NCI-H1048 (cell line): Measurements from ENCODE around the gene ATF6.
"Not testable (repeated sequence)": the region's sequence is repeated elsewhere in the genome, so short reads cannot be mapped to it uniquely, and the experiment has no call there.

Source experiments
- DNase-seq: peaks from one replicate; lab custom pipeline; 2025; lab: John Stamatoyannopoulos, UW

Gene ATF6

GRCh38 chr1:161733526-161733925 is 32.6 kb upstream of the ATF6 start:
- no peak for DNase-seq

- DNase-seq = no peak
Measured at GRCh38 chr1:161735837-161736236, 30.3 kb upstream of the ATF6 start.

GRCh38 chr1:161736335-161736969 is 29.7 kb upstream of the ATF6 start:
- no peak for DNase-seq

DNA sequence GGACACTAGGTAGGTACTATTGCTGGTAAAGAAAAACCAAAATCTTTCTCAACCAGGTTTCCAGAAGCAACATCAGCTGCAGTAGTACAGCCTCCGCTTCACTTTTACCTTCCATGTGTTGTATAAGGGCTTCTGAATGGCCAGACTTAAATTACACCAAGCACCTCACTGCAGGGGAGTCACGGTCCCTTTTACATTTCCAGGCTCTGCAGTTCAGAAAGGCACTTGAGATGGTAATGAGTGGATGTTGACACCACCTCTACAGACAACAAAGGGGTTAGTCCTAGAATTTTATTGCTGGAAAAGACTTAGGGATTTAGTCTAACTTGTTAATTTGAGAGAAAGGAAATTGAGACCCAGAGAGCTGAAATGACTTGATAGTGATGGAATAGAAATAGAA is 28.5 kb upstream of the ATF6 start:
- DNase-seq = no peak

DNA sequence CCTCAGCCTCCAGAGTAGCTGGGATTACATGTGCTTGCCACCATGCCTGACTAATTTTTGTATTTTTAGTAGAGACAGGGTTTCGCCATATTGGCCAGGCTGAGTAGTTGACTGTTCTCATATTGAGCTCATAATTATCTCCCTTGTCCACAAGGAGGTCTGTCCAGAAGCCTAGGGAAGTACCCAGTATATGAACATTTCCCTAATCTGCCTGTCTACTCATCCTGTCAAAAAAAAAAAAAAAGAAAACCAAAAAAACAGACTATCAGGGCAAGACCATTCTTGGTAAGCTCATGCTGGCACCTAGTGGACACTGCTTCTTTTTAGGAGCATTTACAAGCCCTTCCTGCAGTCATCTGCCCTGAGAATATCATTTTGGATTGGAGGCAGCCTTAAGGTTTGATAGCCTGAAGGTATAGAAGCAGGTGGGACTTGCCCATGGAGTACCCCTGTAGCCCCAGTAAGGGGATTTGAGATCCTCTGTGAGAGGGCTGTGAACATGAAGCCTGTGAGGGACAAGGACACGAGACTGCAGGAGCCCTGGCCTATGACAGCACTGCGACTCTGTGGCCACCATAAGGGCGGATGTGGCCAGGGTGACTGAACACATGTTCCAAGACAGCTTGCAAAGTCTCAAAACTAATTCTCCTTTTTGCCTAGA is 27.4 kb upstream of the ATF6 start:
- no peak for DNase-seq

- no peak for DNase-seq
Measured at GRCh38 chr1:161739865-161740566, 26.1 kb upstream of the ATF6 start.

GRCh38 chr1:161740921-161741320 is 25.2 kb upstream of the ATF6 start:
- DNase-seq = no peak

- DNase-seq = no peak
Measured at GRCh38 chr1:161743231-161743630, 22.9 kb upstream of the ATF6 start.

DNA sequence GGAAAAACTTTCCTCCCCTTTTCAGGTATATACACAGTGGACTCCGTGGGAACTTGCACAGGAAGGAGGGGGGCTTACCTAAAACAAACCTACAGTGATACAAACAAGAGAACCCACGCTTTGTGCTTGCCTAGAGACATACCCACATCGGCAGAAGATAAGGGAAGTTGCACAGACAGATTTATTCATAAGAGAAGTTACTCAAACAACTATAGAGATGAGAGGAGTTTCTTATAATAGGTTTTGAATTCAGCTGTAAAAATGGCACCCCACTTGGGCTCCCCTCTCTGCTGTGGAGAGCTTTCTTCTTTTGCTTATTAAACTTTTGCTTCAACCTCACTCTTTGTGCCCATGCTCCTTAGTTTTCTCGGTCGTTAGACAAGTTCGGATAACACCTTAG is 18.3 kb upstream of the ATF6 start:
- DNase-seq = no peak

GRCh38 chr1:161749509-161750407 is 16.4 kb upstream of the ATF6 start, which contains the start of gene DUSP12:
TSS of gene DUSP12 (plus strand) at chr1:161749786. CDS start at chr1:161749802, 16 bp downstream.
- peak; percentile 98 for DNase-seq

DNA sequence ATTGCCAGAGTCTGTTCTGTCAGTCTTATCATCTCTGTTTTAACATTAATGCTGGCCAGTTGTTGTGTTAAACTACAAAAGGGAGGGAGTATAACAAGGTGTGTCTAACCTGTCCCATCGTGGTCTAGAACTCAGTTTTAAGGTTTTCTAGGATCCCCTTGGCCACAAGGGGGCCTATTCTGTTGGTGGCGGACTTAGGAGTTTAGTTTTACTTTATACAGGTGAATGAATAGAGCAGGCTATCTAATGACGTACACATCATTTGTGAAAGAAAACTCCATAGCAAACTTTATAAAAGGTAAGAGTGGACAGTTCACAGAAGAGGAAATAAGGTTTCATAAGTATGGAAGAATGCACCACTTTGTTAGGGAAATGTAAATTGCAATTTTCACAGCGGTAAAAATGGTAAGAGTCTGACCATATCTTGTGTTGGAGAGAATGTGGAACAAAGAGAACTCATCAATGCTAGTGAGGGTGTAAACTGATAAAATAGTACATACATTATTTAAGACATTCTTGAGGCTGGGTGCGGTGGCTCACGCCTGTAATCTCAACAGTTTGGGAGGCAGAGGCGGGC is 2.5 kb upstream of the ATF6 start:
- DNase-seq = no peak

DNA sequence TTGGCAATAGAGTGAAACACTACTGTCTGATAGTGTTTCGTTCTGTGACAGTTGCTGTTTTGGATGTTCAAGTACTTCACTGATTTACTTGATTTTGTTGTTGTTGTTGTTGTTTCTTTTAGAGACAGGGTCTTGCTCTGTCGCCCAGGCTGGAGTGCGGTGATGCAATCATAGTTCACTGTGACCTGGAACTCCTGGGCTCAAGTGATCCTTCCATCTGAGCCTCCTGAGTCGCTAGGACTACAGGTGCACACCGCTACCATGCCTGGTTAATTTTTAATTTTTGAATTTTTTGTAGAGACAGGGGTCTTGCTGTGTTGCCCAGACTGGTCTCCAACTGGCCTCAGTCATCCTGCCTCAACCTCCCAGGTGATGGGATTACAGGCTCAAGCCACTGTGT is 2.3 kb downstream of the ATF6 start:
- no peak for DNase-seq

GRCh38 chr1:161768986-161769672 is 3.0 kb downstream of the ATF6 start:
- DNase-seq = no peak

GRCh38 chr1:161769673-161770045 is 3.5 kb downstream of the ATF6 start:
- not testable (repeated sequence) for DNase-seq

DNA sequence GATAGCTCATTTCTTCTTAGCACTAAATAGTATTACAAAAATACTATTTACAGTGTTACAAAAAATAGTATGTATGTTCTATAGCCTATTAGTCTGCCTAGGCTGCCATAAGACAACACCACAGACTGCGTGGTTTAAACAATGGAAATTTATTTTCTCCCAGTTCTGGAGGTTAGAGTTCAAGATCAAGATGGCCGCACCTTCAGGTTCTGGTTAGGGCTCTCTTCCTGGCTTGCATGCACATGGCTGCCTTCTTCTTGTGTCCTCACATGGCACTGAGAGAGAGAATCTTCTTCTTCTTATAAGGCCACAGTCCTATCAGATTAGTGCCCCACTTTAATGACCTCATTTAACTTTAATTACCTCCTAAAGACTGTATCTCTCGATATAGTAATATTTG is 4.1 kb downstream of the ATF6 start:
- DNase-seq = no peak

DNA sequence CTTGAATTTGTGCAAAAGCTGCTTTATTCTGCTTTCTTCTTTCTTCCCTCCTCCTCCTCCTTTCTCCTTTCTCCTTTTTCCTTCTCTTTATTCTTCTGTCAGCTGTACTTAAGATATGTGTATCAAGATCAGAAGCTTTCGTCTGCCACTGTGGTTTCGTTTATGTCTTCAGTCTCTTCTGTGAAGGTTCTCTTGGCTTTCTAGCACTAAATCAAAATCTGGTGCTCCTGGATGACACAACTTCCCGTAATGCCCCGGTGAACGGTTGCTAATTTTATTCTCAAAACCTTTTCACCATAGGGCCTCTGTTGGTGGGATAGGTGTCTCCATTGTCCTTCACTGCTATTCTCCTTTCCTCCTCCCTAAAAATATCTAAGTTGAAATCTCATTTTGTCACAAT is 5.0 kb downstream of the ATF6 start:
- no peak for DNase-seq

GRCh38 chr1:161771973-161772372 is 5.9 kb downstream of the ATF6 start:
- no peak for DNase-seq

GRCh38 chr1:161772397-161772796 is 6.3 kb downstream of the ATF6 start:
- DNase-seq = no peak

- no peak for DNase-seq
Measured at GRCh38 chr1:161773791-161774190, 7.7 kb downstream of the ATF6 start.

- no peak for DNase-seq
Measured at GRCh38 chr1:161777261-161777660, 11.1 kb downstream of the ATF6 start.

DNA sequence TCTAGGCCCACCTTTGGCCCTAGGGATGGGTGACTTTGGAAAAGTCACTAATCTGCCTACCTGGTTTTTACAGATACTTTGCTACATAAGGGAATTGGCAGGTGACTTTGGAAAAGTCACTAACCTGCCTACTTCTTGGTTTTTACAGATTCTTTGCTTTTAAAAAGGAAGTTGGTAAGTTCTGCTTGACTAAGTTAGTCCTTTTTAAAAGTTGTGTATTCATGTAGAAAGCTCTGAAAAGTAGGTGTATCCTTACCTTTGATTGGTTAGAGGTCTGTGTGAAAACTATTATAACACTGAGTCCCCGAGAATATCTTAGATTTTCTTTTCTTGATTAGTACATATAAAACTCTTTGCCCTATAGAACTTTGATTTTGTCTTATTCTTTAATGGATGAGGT is 12.4 kb downstream of the ATF6 start:
- no peak for DNase-seq
